HG03103 (cell line): ENCODE data around the gene ANKRD6.
"Not testable (repeated sequence)": the region's sequence is repeated elsewhere in the genome, so short reads cannot be mapped to it uniquely, and the experiment has no call there.

ENCODE experiments used
- ATAC-seq: cut with Tn5 transposase; IDR thresholded peaks from one replicate; pipeline ENCODE4 v1.9.1; 2021; ENCODE audit warnings: low read depth; ENCODE audit not compliant: unreplicated experiment

Gene ANKRD6

DNA sequence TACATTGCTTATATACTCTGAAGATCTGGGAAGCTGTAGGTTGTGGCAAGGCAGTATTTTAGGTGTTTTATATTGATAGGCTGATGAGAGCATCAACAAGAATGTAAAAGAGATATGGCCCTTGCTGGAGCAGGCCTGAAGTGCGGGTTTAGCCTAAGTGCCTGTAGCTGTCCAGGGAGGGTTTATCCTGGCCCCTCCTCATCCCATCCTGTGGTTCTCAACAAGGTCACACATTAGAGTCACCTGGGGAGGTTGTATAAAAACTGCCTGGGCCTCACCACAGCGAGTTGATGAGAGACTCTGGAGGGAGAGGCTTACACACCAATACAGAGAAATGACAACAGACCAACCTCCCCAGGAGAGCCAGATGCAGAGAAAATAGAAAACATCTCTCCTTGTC, 157.2 kb downstream of the ANKRD6 start:
- ATAC-seq, result no peak

- ATAC-seq, result no peak
Measured at GRCh38 chr6:89591745-89592144, 158.8 kb downstream of the ANKRD6 start.

DNA sequence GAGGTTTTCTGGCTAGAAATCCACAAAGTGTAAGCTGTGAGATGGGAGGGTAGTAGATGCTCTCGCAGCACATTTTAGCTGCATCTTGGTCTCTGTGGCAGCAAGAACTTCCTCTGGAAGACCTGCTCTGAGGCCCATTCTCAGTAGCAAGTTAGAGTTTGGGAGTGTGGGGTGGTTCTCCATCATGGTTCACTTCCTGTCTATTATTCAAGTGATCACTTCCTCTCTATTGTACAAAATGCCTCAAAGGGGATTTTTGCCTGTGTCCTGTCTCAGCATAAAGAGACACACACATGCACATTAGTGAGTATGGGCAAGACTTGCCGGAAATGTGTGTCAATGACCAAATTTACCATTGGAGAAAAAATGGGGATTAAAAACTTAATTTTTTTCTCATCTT, 163.1 kb downstream of the ANKRD6 start:
- ATAC-seq, result peak; percentile 82

DNA sequence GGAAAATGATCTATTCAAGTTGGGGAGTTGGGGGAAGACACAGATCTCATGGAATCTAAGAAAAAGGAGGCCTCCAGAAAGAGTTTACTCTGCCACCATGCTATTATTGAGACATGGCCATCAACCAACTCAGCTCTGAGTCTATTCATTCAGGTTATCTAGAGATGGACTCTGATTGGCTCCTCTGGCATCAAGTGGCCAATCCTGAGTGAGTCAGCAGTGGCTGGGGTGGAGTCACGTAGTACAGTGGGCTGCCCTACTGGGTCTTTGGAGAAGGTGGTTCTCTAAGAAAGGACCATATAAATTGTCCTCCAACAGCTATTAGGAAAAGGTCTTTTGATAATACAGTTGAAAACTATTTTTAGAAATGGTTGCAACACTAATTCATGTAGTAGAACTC, 163.5 kb downstream of the ANKRD6 start:
- ATAC-seq, result no peak

- ATAC-seq, result no peak
Measured at GRCh38 chr6:89597372-89597771, 164.4 kb downstream of the ANKRD6 start.

DNA sequence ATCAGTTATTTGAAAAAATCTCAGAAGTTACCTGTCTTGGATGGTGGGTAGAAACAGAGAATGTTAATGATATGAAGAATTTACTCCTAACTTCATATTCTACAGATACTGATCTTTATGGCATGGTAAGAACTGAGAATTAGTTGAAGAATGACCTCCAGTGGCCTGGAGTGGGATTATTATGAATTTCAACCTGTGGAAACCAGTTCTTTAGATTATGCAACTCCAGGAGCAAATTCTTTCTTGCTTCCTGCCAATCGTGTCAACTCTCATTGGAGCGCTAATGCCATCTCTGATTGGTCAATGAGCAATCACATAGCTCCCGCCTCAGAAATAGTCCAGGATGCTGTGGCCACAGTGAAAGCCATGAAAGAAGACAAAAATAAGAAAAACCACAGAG, 165.0 kb downstream of the ANKRD6 start:
- ATAC-seq, result no peak

DNA sequence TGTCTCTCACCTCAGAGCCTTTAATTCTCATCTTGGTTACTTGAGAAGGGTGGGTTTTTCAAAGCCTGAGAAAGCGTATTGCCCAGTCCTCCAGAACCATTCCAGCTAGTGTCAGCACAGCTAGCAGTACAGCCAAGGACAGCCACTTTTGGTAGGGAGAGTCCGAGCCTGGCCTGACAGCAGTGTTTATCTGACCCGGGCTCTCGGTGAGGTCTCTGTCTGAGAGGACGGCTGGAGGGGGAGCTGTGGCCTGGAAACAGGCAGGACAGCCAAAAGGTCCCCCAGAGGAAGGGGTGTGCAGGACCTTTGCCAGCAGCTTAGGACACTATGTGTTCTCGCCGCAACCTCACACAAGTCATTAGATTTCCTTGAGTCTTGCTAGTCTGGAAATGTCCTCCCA, 166.8 kb downstream of the ANKRD6 start:
- no peak for ATAC-seq

GRCh38 chr6:89602166-89602565, 169.2 kb downstream of the ANKRD6 start:
- ATAC-seq, result no peak

DNA sequence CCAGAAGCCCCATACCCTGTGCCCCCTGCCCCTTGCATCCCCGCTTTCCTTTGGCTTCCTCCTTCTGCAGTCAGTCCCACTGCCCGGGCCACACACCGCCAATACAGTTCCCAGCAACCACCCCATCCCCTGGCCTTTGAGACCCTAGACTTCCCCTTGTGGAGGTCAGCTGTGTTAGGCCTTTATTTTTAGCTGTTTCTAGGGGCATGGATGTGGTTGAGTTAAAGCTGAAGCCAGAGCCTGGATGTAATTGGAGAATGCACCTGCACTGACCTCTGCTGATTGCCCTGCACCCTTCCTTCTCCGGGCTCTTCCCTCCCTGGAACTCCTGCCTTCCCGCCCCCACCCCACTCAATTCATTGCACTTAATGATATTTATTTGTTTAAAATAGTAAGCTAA, 171.7 kb downstream of the ANKRD6 start:
- no peak for ATAC-seq

DNA sequence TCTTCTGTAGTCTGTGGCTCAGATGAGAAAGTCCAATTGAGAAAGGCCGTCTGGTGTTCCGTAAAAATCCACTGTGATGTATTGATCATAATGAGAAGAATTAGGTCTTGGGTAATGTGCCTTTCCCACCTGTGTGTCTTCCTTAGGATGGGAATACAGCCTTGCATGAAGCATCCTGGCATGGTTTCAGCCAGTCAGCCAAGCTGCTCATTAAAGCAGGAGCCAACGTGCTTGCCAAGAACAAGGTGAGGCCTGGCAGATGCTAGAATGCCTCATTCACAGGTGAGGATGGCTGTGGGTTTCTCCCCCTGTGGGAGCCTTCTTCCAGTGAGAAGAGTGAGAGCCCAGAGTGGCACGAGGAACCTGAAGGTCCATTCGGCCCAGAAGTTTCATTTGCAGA, 172.9 kb downstream of the ANKRD6 start:
- ATAC-seq, result no peak

GRCh38 chr6:89610149-89610642, 177.2 kb downstream of the ANKRD6 start:
- ATAC-seq, result peak; percentile 68

DNA sequence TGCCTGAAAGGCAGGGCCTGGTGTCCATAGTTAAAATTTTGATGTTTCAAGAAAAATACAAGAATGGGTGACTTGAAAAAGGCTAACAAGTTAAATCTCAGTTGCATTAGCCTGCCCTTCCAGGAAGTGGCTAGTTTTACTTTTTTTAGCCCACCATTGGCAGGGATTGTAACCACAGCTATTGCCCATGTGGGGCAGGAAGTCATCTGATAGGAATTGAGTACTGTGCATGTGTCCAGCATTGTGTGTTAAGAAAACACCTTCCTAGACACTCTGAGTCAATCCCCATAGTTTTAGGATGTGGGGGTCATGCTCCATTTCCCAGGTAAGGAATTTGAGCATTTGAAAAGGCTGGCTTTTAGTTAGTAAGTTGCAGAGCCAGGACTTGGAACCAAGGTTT, 178.7 kb downstream of the ANKRD6 start:
- no peak for ATAC-seq

DNA sequence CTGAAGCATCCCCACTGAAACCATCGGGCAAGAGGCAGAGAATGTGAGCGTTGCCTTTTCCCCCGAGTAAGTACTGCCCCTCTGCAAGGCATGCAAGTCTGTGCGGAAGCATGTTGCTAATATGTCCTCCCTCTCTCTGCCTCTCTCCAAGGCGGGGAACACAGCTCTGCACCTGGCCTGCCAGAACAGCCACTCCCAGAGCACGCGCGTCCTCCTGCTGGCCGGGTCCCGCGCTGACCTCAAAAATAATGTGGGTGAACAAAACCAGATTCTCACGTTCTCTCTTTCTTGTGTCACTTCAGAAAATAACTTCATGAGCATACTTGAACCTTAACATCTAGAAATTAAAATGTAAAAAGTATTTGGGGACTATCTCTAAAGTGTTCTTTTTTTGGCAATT, 179.2 kb downstream of the ANKRD6 start:
- ATAC-seq, result no peak

DNA sequence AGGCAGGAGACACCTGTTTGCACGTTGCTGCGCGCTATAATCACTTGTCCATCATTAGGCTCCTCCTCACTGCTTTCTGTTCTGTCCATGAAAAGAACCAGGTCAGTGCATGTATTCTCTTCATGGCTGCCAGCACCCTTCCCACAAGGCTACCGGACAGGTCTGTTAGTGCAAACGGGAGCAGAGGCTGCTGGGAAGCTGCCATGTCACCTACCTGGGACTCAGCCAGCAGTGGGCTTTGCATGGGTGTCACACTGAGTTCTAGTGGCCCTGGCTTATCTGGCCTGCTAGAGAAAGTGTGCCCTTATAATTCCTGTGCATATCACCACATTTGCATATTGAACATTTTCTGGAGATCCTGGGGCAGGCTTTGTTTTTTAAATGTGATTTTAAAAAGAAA, 180.8 kb downstream of the ANKRD6 start:
- ATAC-seq, result no peak

DNA sequence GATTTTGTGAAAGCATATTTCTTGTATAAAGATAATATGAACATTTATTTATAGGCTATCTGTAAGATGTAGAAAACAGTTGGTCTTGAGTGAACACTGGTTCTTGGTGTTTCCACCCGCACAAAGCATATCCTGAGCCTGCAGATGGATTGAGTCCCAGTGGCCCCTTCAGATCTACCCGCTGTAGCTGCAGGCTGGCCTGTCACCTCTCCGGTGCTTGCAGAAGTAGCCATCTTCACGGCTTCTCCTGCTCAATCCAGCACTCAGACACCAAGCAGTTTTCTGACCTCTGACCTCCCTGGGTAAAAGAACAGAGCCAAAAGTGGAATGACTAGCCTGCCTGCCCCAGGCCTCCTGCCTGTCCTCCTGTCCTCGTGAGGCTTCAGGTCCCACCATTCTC, 182.9 kb downstream of the ANKRD6 start:
- no peak for ATAC-seq

DNA sequence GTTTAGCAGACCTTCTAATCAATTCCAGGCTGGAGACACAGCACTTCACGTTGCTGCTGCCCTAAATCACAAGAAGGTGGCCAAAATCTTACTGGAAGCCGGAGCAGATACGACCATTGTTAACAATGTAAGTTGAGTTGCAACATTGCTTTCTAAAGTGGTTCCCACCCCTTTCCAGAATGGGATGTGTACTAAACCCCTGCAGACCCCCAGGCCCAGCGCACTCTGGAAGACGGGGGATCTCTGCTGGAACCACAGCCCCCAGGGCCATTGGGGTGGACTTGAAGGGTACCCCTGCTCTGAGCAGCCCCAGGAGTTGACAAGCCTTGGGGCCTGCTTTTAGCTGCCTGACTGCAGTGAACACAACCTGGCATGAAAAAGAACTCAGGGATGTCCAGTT, 183.6 kb downstream of the ANKRD6 start:
- ATAC-seq, result no peak

DNA sequence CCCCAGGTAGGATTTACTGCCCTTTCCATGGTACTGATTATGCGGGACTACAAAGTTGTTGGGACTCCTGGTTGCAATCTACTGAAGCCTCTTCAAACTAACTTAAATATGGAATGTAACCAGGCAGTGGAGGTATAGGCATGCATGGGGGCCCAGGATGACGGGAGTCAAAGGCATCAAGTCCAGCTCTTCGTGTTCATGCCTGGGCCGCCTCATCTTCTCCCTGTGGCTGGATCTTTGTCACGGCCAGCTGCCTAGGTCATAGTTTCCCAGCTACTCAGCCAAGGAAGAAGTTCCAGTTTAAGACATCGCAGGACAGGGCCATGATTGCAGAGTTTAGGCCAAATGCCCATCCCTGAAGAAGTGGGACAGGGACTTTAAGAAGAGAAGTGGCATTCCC, 185.1 kb downstream of the ANKRD6 start:
- ATAC-seq, result no peak

- no peak for ATAC-seq
Measured at GRCh38 chr6:89619567-89619966, 186.6 kb downstream of the ANKRD6 start.

GRCh38 chr6:89623749-89624148, 190.8 kb downstream of the ANKRD6 start:
- ATAC-seq, result no peak

DNA sequence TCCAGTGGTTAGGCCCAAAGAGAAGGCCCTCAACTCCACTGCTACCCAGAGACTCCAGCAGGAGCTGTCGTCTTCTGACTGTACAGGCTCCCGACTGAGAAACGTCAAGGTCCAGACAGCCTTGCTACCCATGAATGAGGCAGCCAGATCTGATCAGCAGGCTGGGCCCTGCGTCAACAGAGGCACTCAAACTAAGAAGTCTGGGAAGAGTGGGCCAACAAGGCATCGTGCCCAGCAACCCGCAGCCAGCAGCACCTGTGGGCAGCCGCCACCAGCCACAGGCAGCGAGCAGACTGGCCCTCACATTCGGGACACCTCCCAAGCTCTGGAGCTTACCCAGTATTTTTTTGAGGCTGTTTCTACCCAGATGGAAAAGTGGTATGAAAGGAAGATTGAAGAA, 197.5 kb downstream of the ANKRD6 start:
- no peak for ATAC-seq

DNA sequence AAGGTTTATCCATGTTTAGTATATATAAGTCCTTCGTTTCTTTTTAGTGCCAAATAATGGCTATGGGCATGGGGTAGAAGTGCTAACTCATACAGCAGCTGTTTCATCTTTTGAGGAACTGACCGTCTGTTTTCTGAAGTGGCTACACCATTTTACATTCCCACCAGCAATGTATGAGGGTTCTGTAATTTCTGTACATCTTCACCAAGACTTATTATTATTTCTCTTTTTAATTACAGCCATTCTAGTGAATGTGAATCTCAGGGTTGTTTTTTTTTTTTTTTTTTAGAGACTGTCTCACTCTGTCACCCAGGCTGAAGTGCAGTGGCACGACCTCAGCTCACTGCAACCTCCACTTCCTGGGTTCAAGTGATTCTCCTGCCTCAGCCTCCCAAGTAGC, 203.5 kb downstream of the ANKRD6 start:
- ATAC-seq, result not testable (repeated sequence)

- ATAC-seq, result no peak
Measured at GRCh38 chr6:89637960-89638319, 205.0 kb downstream of the ANKRD6 start.
